Measurements from ENCODE around the gene ONECUT1.
"Not testable (repeated sequence)": the region's sequence is repeated elsewhere in the genome, so short reads cannot be mapped to it uniquely, and the experiment has no call there.

The ONECUT1 gene

GRCh38 chr15:52790169-52790708 lies at the start of gene ONECUT1:
ONECUT1 (minus strand) TSS chr15:52790336; CDS start chr15:52789884, 452 bp downstream.
- Histone ChIP-seq H3K27ac (ENCODE audit: low read depth, low read length) (no peak within 1 kb of the TSS), H3K9ac (ENCODE audit: low read length) (no peak within 1 kb of the TSS), H3K4me1 (ENCODE audit: insufficient read depth, low read length) (peaks cover 18% of the 10 kb centered on the region), H3K27me3 (ENCODE audit: control insufficient read depth in 1 of 2, insufficient read depth in 2 of 2, low read length in 2 of 2) (peaks cover 62 to 84% of the 10 kb centered on the region in 2 donors), H3K36me3 (ENCODE audit: insufficient read depth, low read length) (no peaks in the 10 kb centered on the region), H3K4me3 (ENCODE audit: low read depth in 1 of 2, low read length in 2 of 2) (peak within 1 kb of the TSS; percentile 49 to 56), H3K9me3 (ENCODE audit: low read length) (no peaks in the 10 kb centered on the region)

GRCh38 chr15:52834379-52834778 lies 44.2 kb upstream of the ONECUT1 start:
- no peak overlapping the region for H3K9ac ChIP-seq (ENCODE audit: low read length)
- no peaks in the 10 kb centered on the region for H3K27me3 ChIP-seq (ENCODE audit: control insufficient read depth in 1 of 2, insufficient read depth in 2 of 2, low read length in 2 of 2)
- no peak overlapping the region for H3K4me3 ChIP-seq (ENCODE audit: low read depth in 1 of 2, low read length in 2 of 2)
- no peaks in the 10 kb centered on the region for H3K9me3 ChIP-seq (ENCODE audit: low read length)
- H3K27ac ChIP-seq (ENCODE audit: low read depth, low read length), result no peak overlapping the region
- no peaks in the 10 kb centered on the region for H3K36me3 ChIP-seq (ENCODE audit: insufficient read depth, low read length)
- H3K4me1 ChIP-seq (ENCODE audit: insufficient read depth, low read length), result no peaks in the 10 kb centered on the region

GRCh38 chr15:52824169-52824942 lies 34.2 kb upstream of the ONECUT1 start:
- H3K4me3 ChIP-seq (ENCODE audit: low read depth in 1 of 2, low read length in 2 of 2); H3K4me1 ChIP-seq (ENCODE audit: insufficient read depth, low read length); H3K36me3 ChIP-seq (ENCODE audit: insufficient read depth, low read length); H3K27me3 ChIP-seq (ENCODE audit: control insufficient read depth in 1 of 2, insufficient read depth in 2 of 2, low read length in 2 of 2); H3K9ac ChIP-seq (ENCODE audit: low read length); H3K9me3 ChIP-seq (ENCODE audit: low read length); H3K27ac ChIP-seq (ENCODE audit: low read depth, low read length): not testable (repeated sequence)

GRCh38 chr15:52822475-52822874 lies 32.3 kb upstream of the ONECUT1 start:
- Histone ChIP-seq H3K4me1 (ENCODE audit: insufficient read depth, low read length) (no peaks in the 10 kb centered on the region), H3K27ac (ENCODE audit: low read depth, low read length) (no peak overlapping the region), H3K27me3 (ENCODE audit: control insufficient read depth in 1 of 2, insufficient read depth in 2 of 2, low read length in 2 of 2) (peaks cover 0 to 5% of the 10 kb centered on the region in 2 donors), H3K36me3 (ENCODE audit: insufficient read depth, low read length) (no peaks in the 10 kb centered on the region), H3K9me3 (ENCODE audit: low read length) (no peaks in the 10 kb centered on the region), H3K9ac (ENCODE audit: low read length) (no peak overlapping the region), H3K4me3 (ENCODE audit: low read depth in 1 of 2, low read length in 2 of 2) (no peak overlapping the region)

GRCh38 chr15:52819253-52819652 lies 29.1 kb upstream of the ONECUT1 start:
- Histone ChIP-seq H3K36me3 (ENCODE audit: insufficient read depth, low read length) (no peaks in the 10 kb centered on the region), H3K27ac (ENCODE audit: low read depth, low read length) (no peak overlapping the region), H3K4me1 (ENCODE audit: insufficient read depth, low read length) (no peaks in the 10 kb centered on the region), H3K27me3 (ENCODE audit: control insufficient read depth in 1 of 2, insufficient read depth in 2 of 2, low read length in 2 of 2) (peaks cover 0 to 5% of the 10 kb centered on the region in 2 donors), H3K4me3 (ENCODE audit: low read depth in 1 of 2, low read length in 2 of 2) (no peak overlapping the region), H3K9ac (ENCODE audit: low read length) (no peak overlapping the region), H3K9me3 (ENCODE audit: low read length) (no peaks in the 10 kb centered on the region)

GRCh38 chr15:52815899-52816298 lies 25.8 kb upstream of the ONECUT1 start:
- not testable (repeated sequence) for H3K27me3 ChIP-seq (ENCODE audit: control insufficient read depth in 1 of 2, insufficient read depth in 2 of 2, low read length in 2 of 2); H3K27ac ChIP-seq (ENCODE audit: low read depth, low read length); H3K4me1 ChIP-seq (ENCODE audit: insufficient read depth, low read length)

GRCh38 chr15:52808996-52809395 lies 18.9 kb upstream of the ONECUT1 start:
- Histone ChIP-seq H3K4me1 (ENCODE audit: insufficient read depth, low read length) (peaks cover 15% of the 10 kb centered on the region), H3K4me3 (ENCODE audit: low read depth in 1 of 2, low read length in 2 of 2) (no peak overlapping the region), H3K9me3 (ENCODE audit: low read length) (no peaks in the 10 kb centered on the region), H3K36me3 (ENCODE audit: insufficient read depth, low read length) (no peaks in the 10 kb centered on the region), H3K27me3 (ENCODE audit: control insufficient read depth in 1 of 2, insufficient read depth in 2 of 2, low read length in 2 of 2) (peaks cover 32 to 55% of the 10 kb centered on the region in 2 donors), H3K9ac (ENCODE audit: low read length) (no peak overlapping the region), H3K27ac (ENCODE audit: low read depth, low read length) (no peak overlapping the region)

More at GRCh38 chr15:52815899-52816298, 25.8 kb upstream of the ONECUT1 start:
- H3K4me3 ChIP-seq (ENCODE audit: low read depth in 1 of 2, low read length in 2 of 2); H3K36me3 ChIP-seq (ENCODE audit: insufficient read depth, low read length); H3K9me3 ChIP-seq (ENCODE audit: low read length); H3K9ac ChIP-seq (ENCODE audit: low read length): not testable (repeated sequence)

GRCh38 chr15:52808441-52808840 lies 18.3 kb upstream of the ONECUT1 start:
- Histone ChIP-seq H3K36me3 (ENCODE audit: insufficient read depth, low read length) (no peaks in the 10 kb centered on the region), H3K9ac (ENCODE audit: low read length) (no peak overlapping the region), H3K27ac (ENCODE audit: low read depth, low read length) (no peak overlapping the region), H3K9me3 (ENCODE audit: low read length) (no peaks in the 10 kb centered on the region), H3K4me3 (ENCODE audit: low read depth in 1 of 2, low read length in 2 of 2) (no peak overlapping the region), H3K4me1 (ENCODE audit: insufficient read depth, low read length) (peaks cover 21% of the 10 kb centered on the region), H3K27me3 (ENCODE audit: control insufficient read depth in 1 of 2, insufficient read depth in 2 of 2, low read length in 2 of 2) (peaks cover 37 to 60% of the 10 kb centered on the region in 2 donors)

GRCh38 chr15:52806284-52806655 lies 16.1 kb upstream of the ONECUT1 start:
- H3K27me3 ChIP-seq (ENCODE audit: control insufficient read depth in 1 of 2, insufficient read depth in 2 of 2, low read length in 2 of 2), result peaks cover 57 to 82% of the 10 kb centered on the region in 2 donors
- no peaks in the 10 kb centered on the region for H3K9me3 ChIP-seq (ENCODE audit: low read length)
- H3K9ac ChIP-seq (ENCODE audit: low read length), result no peak overlapping the region
- peaks cover 23% of the 10 kb centered on the region for H3K4me1 ChIP-seq (ENCODE audit: insufficient read depth, low read length)
- no peak overlapping the region for H3K4me3 ChIP-seq (ENCODE audit: low read depth in 1 of 2, low read length in 2 of 2)
- H3K36me3 ChIP-seq (ENCODE audit: insufficient read depth, low read length), result no peaks in the 10 kb centered on the region
- H3K27ac ChIP-seq (ENCODE audit: low read depth, low read length), result no peak overlapping the region

- Histone ChIP-seq H3K27me3 (ENCODE audit: control insufficient read depth in 1 of 2, insufficient read depth in 2 of 2, low read length in 2 of 2) (peaks cover 64 to 84% of the 10 kb centered on the region in 2 donors), H3K27ac (ENCODE audit: low read depth, low read length) (no peak overlapping the region), H3K9ac (ENCODE audit: low read length) (no peak overlapping the region), H3K4me3 (ENCODE audit: low read depth in 1 of 2, low read length in 2 of 2) (peak overlapping the region; percentile 23 to 28), H3K36me3 (ENCODE audit: insufficient read depth, low read length) (no peaks in the 10 kb centered on the region), H3K4me1 (ENCODE audit: insufficient read depth, low read length) (peaks cover 23% of the 10 kb centered on the region), H3K9me3 (ENCODE audit: low read length) (no peaks in the 10 kb centered on the region)
Measured at GRCh38 chr15:52805351-52806283, 15.5 kb upstream of the ONECUT1 start.

- Histone ChIP-seq H3K9ac (ENCODE audit: low read length) (no peak overlapping the region), H3K27me3 (ENCODE audit: control insufficient read depth in 1 of 2, insufficient read depth in 2 of 2, low read length in 2 of 2) (peaks cover 74 to 94% of the 10 kb centered on the region in 2 donors), H3K4me1 (ENCODE audit: insufficient read depth, low read length) (peaks cover 23% of the 10 kb centered on the region), H3K4me3 (ENCODE audit: low read depth in 1 of 2, low read length in 2 of 2) (peak overlapping the region; percentile 25 to 50), H3K36me3 (ENCODE audit: insufficient read depth, low read length) (no peaks in the 10 kb centered on the region), H3K27ac (ENCODE audit: low read depth, low read length) (no peak overlapping the region), H3K9me3 (ENCODE audit: low read length) (no peaks in the 10 kb centered on the region)
Measured at GRCh38 chr15:52804526-52805081, 14.5 kb upstream of the ONECUT1 start.

All from muscle layer of colon (tissue), 2 donors.